Stimulated activated CD4-positive, alpha-beta T cell treated with anti-CD3 and anti-CD28 coated beads, Interleukin-12 subunit alpha, Interleukin-12 subunit beta, amount 100 ng/mL, for 4 hours (primary cell): Measurements from ENCODE around the gene RNU6-1.
A peak's percentile ranks its signal among the peaks of the same experiment; 100 is the strongest.

Experiments
- DNase-seq: peaks from one replicate; pipeline ENCODE4 v3.0.0-alpha.2; 2020

RNU6-1 gene

DNA sequence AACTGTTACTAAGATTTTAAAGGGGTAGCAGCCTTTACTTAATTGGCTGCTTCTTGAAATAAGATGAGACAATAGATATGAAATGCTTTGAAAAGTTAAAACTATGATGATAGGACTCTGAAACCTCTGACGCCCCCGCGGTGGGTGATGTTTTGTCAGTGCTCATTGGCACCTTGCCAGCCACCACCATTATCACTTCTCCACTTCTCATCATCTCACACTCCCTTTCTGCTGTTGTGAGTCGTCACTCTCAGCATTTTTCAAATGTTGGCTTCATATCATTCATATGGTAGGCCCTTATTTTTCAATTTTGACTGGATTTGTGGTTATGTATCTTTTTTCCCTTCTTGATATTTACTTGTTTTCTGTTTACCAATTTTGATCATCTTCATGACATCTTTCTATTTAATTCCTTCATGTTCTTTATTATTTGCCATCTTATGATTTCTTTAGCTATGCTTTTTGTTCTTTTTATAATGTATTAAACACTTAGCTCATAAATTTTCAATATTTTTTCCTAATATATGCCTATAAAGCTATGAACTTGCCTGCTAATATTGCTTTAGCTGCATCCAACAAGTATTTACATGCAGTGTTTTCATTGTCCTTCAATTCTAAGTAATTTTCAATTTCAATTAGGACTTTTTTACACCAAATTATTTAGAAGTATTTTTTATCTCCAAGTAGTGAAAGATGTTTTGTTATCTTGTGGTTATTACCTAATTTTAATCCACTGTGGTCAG is 44.8 kb downstream of the RNU6-1 start:
- peak; percentile 37 for DNase-seq

DNA sequence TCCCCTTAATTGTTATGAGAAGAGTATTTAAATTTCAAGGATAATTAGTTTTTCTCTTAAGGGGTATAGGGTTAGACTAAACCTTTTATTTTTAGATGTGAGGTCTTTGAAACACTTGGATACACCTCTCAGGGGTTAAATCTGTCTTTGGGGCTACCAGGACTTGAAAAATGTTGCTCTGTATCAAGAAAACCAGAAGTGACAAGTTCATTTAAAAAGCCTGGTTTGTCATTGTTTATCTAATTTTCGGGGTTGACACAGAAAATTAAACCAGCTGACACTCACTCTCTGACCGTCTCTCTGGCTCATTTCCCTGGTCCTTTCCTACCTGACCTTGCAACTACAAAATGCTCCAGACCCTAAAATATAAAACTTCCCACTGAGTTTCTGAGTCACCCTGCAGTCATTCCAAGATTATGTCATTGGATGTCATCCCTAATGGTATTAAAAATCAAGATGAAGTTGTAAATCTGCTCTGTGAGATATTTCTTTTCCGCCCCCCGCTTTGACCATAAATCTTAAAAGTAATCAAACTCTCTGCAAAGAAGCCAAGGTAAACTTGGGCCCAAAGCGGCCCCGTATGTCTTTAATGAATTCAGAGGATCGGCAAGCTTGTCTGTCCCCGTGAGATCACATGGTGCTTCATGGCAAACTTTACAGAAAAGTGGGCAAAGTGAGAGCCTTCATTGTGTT is 47.4 kb downstream of the RNU6-1 start:
- DNase-seq = no peak

DNA sequence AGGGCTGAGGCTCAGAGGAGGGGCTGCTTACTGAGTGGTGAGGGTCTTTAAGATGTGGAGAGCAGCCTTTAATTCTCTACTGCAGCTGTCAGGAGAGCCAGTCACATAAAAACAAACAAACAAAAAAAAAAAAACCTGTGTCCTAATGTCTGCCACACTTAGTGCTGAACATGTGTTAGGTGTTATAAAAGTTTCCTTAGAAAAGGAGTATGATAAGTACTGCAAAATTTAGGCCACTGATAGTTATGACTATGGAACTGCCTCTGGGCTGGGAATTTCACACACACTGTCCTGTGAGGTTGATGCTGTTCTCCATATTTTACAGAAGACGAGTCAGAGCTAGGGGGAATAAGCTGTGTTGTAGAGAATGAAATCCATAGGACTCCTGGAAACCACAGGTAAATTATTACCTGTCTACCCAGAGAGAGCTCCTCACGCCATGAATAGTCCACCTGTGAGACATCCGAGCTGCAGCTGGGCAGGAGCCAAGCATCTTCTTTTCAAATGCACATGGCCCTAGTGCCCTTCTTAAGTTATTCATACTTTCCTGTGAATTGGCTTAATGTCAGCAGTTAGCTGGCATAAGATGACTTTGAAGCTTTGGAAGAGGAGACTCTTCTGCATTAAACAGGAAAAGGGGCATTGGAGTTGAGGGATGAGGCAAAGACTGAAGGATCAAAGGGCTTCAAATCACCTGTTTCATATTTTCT is 49.1 kb downstream of the RNU6-1 start:
- DNase-seq = no peak
